NOMO-1 (cell line): Measurements from ENCODE around the gene CABS1.

Experiments used
- DNase-seq, 2 experiments: peaks; one replicate each; lab custom pipeline; 2025; ENCODE audit not compliant: unreplicated experiment in 2 of 2; lab: John Stamatoyannopoulos, UW

CABS1 gene

GRCh38 chr4:70380578-70380977 is 45.8 kb downstream of the CABS1 start:
- DNase-seq, result no peak

GRCh38 chr4:70382691-70383181 is 48.0 kb downstream of the CABS1 start, which contains the start of gene SMR3B:
Gene SMR3B (plus strand): TSS chr4:70383131. CDS start chr4:70384511, 1,380 bp downstream.
- no peak for DNase-seq
